ENCODE data around the gene RBP3. TPM values are rescaled to one million over a fixed set of nuclear protein-coding genes. Genes with fewer than 3 reads are reported as not detected.

RBP3 gene
- total RNA-seq, 1 donor from 2014 or later, result not detected

GRCh38 chr10:47378606-47379444 lies 30.7 kb downstream of the RBP3 start:
- H3K9me3 Mint-ChIP-seq, result no peaks in the 10 kb centered on the region
- H3K27me3 Mint-ChIP-seq (ENCODE audit: low read depth), result peaks cover 77% of the 10 kb centered on the region
- H3K4me3 Mint-ChIP-seq, result no peak overlapping the region
- H3K36me3 Mint-ChIP-seq (ENCODE audit: low read depth), result no peaks in the 10 kb centered on the region
- H3K27ac Mint-ChIP-seq (ENCODE audit: unreplicated experiment), result no peak overlapping the region
- DNase-seq (ENCODE audit: low read depth, low spot score), result no peak
- no peak for TF ChIP-seq CTCF (conservative IDR thresholded peaks at IDR 0.05)
- peaks cover 30% of the 10 kb centered on the region for H3K4me1 Mint-ChIP-seq

- Mint-ChIP-seq H3K27ac (ENCODE audit: unreplicated experiment) (no peak overlapping the region), H3K4me1 (peaks cover 32% of the 10 kb centered on the region), H3K27me3 (ENCODE audit: low read depth) (peaks cover 79% of the 10 kb centered on the region), H3K4me3 (peak overlapping the region; percentile 54), H3K36me3 (ENCODE audit: low read depth) (no peaks in the 10 kb centered on the region), H3K9me3 (no peaks in the 10 kb centered on the region)
- DNase-seq (ENCODE audit: low read depth, low spot score), result no peak
- TF ChIP-seq CTCF (conservative IDR thresholded peaks at IDR 0.05), result no peak
Measured at GRCh38 chr10:47379445-47379785, 31.3 kb downstream of the RBP3 start.

- no peak for DNase-seq (ENCODE audit: low read depth, low spot score)
- Mint-ChIP-seq H3K27me3 (ENCODE audit: low read depth) (peaks cover 82% of the 10 kb centered on the region), H3K36me3 (ENCODE audit: low read depth) (no peaks in the 10 kb centered on the region), H3K9me3 (no peaks in the 10 kb centered on the region), H3K4me1 (peaks cover 35% of the 10 kb centered on the region), H3K27ac (ENCODE audit: unreplicated experiment) (peak overlapping the region; percentile 40), H3K4me3 (peak overlapping the region; percentile 54)
- TF ChIP-seq CTCF (conservative IDR thresholded peaks at IDR 0.05), result no peak
Measured at GRCh38 chr10:47379901-47380300, 31.7 kb downstream of the RBP3 start.

GRCh38 chr10:47380341-47381102 lies 32.4 kb downstream of the RBP3 start:
- H3K4me3 Mint-ChIP-seq, result peak overlapping the region; percentile 54
- peaks cover 37% of the 10 kb centered on the region for H3K4me1 Mint-ChIP-seq
- H3K27me3 Mint-ChIP-seq (ENCODE audit: low read depth), result peaks cover 85% of the 10 kb centered on the region
- peak overlapping the region; percentile 40 for H3K27ac Mint-ChIP-seq (ENCODE audit: unreplicated experiment)
- H3K36me3 Mint-ChIP-seq (ENCODE audit: low read depth), result no peaks in the 10 kb centered on the region
- no peaks in the 10 kb centered on the region for H3K9me3 Mint-ChIP-seq
- no peak for TF ChIP-seq CTCF (conservative IDR thresholded peaks at IDR 0.05)
- no peak for DNase-seq (ENCODE audit: low read depth, low spot score)

GRCh38 chr10:47381103-47381395 lies 32.9 kb downstream of the RBP3 start:
- no peak overlapping the region for H3K4me3 Mint-ChIP-seq
- no peak for TF ChIP-seq CTCF (conservative IDR thresholded peaks at IDR 0.05)
- no peaks in the 10 kb centered on the region for H3K9me3 Mint-ChIP-seq
- peaks cover 84% of the 10 kb centered on the region for H3K27me3 Mint-ChIP-seq (ENCODE audit: low read depth)
- no peak for DNase-seq (ENCODE audit: low read depth, low spot score)
- H3K4me1 Mint-ChIP-seq, result peaks cover 37% of the 10 kb centered on the region
- H3K27ac Mint-ChIP-seq (ENCODE audit: unreplicated experiment), result no peak overlapping the region
- H3K36me3 Mint-ChIP-seq (ENCODE audit: low read depth), result no peaks in the 10 kb centered on the region
